GM18511 (cell line): Measurements from ENCODE around the gene NRM.
"Not testable (repeated sequence)": the region's sequence is repeated elsewhere in the genome, so short reads cannot be mapped to it uniquely, and the experiment has no call there.

Source experiments
- ATAC-seq: cut with Tn5 transposase; IDR thresholded peaks from one replicate; pipeline ENCODE4 v1.9.1; 2021; ENCODE audit warnings: mild to moderate bottlenecking, moderate library complexity; ENCODE audit not compliant: unreplicated experiment

Gene NRM

GRCh38 chr6:30721198-30722024 lies 30.6 kb upstream of the NRM start:
- no peak for ATAC-seq

GRCh38 chr6:30720738-30721197 lies 30.0 kb upstream of the NRM start:
- no peak for ATAC-seq

GRCh38 chr6:30719791-30720737 lies 29.3 kb upstream of the NRM start, which contains the start of gene TUBB:
Gene TUBB (plus strand): TSS chr6:30720352. CDS start chr6:30720507, 155 bp downstream.
- peak; percentile 45 for ATAC-seq

DNA sequence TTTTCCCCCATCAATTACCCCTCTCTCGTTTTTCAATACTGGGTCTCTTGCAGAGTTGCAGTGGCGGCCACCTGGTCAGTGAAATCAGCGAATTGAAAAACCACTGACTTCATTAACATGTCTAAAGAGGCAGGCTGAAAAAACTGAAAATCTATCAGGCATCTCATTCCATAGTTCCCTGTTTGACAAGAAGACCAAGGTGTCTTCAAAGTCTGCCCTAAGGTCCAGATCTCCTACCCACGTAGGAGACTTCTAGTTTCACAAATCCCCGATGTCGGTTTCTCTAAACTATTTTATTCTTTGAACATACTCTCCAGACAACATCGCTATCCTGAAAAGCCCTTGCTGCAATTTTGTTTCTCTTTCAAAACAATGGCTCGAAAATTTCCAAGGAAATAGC lies 28.6 kb upstream of the NRM start:
- ATAC-seq: no peak

GRCh38 chr6:30717845-30718720 lies 27.3 kb upstream of the NRM start:
- ATAC-seq: not testable (repeated sequence)

DNA sequence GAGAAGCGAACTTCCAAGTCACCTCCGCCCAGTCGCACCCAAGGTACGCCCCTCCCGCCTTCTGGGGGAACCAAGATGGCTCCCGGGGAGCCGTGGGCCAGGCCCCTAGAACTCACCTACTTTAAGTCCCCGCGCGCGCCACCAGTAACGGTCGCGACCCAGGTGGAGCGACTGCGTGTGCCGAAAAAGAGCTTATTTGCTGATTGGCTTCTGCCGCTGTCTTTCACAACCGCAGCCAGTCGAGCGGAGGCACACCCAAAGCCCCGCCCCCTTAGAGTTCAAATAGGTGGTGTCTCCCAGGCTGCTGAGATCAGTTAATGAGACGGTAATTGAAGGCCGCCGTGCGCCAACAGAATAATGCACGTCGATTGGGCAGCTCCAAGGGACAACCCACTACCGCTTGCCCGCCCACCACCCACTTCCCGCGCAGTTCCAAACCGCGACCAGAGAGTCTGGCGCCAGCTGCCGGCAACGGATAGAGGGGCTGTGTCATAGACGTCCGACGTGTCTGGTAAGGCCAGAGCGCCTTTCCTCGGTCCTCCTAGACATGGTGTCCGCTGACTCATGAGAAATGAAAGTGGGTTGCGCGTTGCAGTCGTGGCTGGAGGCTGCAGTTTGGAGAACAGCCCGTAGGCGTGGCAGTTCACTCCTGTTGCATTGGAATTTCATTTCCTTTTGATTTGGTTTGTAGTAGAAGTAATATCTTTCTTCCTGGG lies 26.5 kb upstream of the NRM start, which contains the start of gene MDC1:
Gene MDC1, minus strand, starts transcription at position 153 of the 716 bp plus-strand sequence. CDS start 2,106 bp downstream, outside the sequence.
- peak; percentile 79 for ATAC-seq

- no peak for ATAC-seq
Observed at GRCh38 chr6:30716879-30717128, 26.0 kb upstream of the NRM start.

DNA sequence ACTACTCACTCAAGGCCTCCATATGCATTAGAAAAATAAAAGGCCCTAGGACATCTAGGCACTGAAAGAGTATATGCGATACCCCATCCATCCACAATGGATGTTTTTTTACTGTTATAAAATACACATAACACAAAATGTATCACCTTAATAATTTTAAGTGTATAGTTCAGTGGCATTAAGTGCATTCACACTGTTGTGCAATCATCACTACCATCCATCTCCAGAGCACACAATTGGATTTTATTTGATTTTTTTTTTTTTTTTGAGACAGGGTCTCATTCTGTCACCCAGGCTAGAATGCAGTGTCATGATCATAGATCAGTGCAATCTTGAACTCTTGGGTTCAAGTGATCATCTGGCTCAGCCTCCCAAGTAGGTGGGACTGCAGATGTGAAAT lies 23.5 kb upstream of the NRM start:
- no peak for ATAC-seq

- ATAC-seq: no peak
Observed at GRCh38 chr6:30712441-30712945, 21.7 kb upstream of the NRM start.

DNA sequence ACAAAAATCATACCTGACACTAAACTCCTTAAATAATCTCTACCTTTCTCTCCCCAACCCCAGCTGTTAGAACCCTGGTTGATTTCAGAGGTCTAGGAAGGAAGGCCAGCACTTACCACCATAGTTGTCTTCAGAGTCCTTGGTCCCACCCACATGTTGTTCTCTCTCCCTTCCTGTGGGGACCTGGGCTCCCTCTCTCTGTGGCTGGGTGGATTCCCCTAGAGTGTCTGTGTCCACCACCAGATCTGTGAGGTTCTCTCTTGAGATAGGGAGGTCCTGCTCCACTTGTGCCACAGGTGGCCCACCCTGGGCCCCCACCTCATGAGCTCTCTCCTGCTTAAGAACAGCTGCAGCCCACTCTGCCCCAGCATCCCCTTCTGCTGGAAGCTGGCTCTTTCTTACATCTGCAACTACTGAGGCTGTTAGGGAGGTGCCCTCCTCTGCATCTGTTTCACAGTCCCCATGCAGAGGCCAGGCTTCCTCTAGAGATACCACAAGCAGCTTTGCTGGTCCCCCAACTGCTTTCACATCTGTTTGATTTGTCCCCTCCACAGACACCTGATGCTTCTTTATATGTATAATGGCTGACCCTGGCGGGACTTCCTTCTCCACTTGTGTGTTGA lies 21.1 kb upstream of the NRM start:
- no peak for ATAC-seq

DNA sequence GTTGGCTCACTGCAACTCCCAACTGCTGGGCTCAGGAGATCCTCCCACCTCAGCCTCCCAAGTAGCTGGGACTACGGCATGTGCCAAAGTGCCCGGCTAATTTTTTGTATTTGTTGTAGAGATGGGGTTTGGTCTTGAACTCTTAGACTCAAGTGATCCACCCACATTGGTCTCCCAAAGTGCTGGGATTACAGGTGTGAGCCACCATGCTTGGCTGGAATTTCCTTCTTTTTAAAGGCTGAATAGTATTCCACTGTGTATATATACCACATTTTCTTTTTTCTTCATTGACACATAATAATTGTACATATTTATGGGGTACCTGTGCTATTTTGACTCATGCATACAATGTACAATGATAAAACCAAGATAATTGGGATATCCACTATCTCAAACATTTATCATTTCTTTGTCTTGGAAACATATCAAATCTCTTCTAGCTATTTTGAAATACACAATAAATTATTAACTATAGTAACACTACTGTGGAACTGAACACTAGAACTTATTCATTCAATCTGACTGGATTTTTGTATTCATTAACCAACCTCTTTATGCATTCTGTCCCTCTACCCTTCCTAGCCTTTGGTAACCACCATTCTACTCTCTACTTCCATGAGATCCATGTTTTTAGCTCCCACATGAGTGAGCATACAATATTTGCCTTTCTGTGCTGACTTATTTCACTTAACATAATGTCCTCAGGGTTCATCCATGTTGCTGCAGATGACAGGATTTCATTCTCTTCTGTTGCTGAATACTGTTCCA lies 18.5 kb upstream of the NRM start:
- ATAC-seq: no peak

DNA sequence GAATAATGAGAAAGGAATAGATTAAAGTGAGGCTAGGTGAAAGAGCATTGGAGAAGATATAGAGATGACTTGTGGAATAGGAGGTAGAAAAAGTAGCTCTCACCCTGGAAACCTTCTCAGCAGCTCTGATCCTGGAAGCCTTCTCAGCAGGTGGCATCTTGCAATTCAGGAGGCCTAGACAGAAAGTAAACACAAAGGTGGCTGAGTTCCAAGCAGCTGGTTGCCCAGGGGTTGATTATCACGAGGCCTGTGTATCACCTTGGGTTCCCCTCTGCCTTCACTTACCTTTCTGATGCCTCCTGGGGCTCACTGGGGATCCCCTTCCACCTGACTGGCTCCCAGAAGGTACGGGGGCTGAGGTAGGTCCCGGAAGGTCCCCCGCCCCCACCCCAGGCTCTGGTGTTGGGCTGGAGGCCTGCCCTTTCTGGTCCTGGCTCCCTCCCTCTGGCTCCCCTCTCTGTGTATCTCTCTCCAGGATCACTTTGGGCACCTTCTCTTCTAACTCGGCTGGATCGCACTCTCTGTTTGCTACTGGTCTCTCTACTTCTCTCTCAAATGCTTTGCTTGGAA lies 16.6 kb upstream of the NRM start:
- ATAC-seq: no peak

- no peak for ATAC-seq
Observed at GRCh38 chr6:30705620-30706019, 14.8 kb upstream of the NRM start.

DNA sequence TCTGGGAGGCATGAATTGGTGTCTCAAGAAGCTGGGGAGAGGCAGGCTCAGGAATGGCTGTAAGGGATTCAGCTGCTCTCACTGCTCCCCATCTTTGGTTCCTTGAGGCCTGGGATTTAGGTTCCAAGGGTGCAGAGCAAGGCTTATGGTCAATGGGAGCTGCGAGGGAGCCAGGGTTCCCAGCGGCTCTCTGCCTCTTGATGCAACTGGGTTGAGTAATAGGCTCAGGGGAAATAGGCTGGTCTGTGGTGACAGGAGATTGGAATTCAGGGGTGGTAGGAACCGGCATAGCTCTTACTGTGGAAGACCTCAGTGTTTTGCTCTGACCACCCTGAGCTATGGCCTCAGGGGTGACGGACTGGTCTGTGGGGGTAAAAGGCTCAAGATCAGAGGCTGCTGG lies 13.0 kb upstream of the NRM start:
- no peak for ATAC-seq

- no peak for ATAC-seq
Observed at GRCh38 chr6:30703011-30703410, 12.2 kb upstream of the NRM start.

DNA sequence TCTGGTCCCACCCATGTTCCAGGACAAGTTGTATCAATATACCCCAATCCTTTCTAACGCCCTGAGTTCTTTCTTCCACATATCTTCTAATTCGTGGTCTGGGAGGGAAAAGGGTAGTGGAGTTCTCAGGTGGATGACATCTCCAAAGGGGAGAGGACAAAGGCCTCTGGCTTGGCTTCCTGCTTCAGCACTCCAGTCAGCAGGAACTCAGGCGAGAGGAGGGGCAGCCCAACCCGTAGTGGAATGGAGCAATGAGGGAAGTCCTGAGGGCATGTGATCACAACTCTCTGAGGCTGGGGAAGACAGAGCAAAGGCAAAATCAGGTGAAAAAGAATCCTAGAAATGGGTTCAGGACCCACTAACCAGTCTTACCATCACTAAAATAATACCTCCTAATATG lies 9.6 kb upstream of the NRM start:
- no peak for ATAC-seq

GRCh38 chr6:30696432-30696831 lies 5.6 kb upstream of the NRM start:
- ATAC-seq: no peak

DNA sequence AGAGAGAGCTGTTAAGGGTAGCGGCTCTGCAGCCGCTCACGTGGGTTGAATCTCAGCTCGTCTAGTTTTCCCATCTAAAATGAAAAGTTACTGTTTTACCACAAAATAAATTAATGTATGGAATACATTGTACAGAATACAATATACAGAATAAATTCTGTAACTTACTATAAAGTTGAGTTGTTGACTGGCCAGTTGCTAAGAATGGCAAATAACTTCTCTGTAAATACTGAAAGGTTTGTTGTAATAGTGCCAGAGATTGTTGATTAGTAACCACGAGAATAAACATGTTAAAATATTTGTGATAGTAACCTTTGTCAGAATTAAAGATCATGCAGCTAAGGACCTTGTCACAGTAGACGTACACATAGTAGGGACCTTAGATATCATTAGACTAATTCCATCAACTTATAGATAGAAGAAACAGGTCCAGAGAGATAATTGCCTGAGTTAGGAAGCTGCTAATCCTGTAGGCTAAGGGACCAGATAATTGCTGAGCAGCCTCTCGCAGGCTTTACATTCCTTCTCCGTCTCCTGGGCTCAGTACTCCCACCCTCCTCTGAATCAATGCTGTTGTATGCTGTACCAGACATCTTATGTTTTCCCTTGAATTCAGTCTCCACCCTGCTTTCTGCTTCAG lies 544 bp upstream of the NRM start:
- ATAC-seq: no peak
